Measurements from ENCODE around the gene C14orf180.
"Not testable (repeated sequence)": the region's sequence is repeated elsewhere in the genome, so short reads cannot be mapped to it uniquely, and the experiment has no call there.

Gene C14orf180

DNA sequence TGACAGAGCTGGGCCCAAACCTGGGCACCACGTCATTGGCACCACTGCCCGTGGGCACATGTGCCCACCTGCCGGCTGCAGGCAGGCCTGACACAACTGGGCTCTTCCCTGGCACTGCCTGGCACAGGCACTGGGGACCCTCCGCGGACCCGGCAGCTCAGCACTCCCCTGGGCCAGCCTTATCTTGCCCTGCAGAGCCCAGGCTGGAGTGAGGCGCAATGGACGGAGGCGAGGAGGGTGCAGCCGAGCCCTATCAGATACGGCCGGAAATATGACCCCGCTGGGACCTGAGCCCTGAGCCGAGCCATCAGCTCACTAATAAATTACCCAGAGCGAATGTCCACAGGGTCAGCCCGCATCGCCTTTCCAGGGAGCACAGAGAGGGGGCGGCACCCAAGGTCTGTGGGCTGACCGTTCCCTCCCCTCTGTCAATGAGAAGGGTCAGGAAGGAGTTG lies 1.7 kb upstream of the C14orf180 start:
- TF ChIP-seq YY1 (IDR thresholded peaks at IDR 0.05; ENCODE audit: insufficient read depth, insufficient read length), result no peak
- no peak for TF ChIP-seq ZNF274 (IDR thresholded peaks at IDR 0.05; ENCODE audit: low read depth, low read length)
- H3K9ac ChIP-seq (ENCODE audit: insufficient read length, low read depth), result no peak overlapping the region
- H3K4me1 ChIP-seq (ENCODE audit: insufficient read depth, insufficient read length), result peaks cover 25% of the 10 kb centered on the region
- H3K9me3 ChIP-seq (ENCODE audit: insufficient read depth, low read length), result no peaks in the 10 kb centered on the region
- H3K4me3 ChIP-seq (ENCODE audit: insufficient read length, low read depth), result no peak overlapping the region
- no peaks in the 10 kb centered on the region for H3K36me3 ChIP-seq (ENCODE audit: insufficient read depth, insufficient read length, low read length)
- no peaks in the 10 kb centered on the region for H3K27me3 ChIP-seq (ENCODE audit: insufficient read depth, insufficient read length)
- DNase-seq (ENCODE audit: low read depth, low spot score), result no peak

DNA sequence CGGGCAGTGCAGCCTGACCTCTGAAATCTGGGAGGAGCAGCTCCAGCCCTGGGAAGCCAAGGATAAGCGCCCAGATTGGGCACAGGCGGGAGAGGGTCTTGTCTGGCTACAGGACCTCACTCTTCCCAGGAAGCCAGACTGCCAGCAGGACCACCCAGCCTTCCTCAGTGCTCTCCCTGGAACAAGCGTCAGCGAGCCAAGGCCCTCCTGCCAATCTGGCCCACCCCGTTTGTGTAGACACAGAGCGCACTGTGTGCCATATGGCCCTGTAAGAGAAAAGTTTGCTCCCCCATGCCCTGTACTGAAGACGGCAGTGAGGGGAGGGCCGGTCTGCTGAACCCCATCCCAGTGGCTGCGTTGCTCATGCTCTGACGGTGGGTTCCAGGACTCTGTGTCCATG lies 1.2 kb upstream of the C14orf180 start:
- no peak for TF ChIP-seq SUZ12 (IDR thresholded peaks at IDR 0.05; ENCODE audit: extremely low read depth, insufficient read depth, insufficient read length)
- TF ChIP-seq ZNF274 (IDR thresholded peaks at IDR 0.05; ENCODE audit: low read depth, low read length), result no peak
- TF ChIP-seq YY1 (IDR thresholded peaks at IDR 0.05; ENCODE audit: insufficient read depth, insufficient read length), result no peak
- Histone ChIP-seq H3K4me3 (ENCODE audit: insufficient read length, low read depth) (no peak overlapping the region), H3K9me3 (ENCODE audit: insufficient read depth, low read length) (no peaks in the 10 kb centered on the region), H3K9ac (ENCODE audit: insufficient read length, low read depth) (no peak overlapping the region), H3K36me3 (ENCODE audit: insufficient read depth, insufficient read length, low read length) (no peaks in the 10 kb centered on the region), H3K27me3 (ENCODE audit: insufficient read depth, insufficient read length) (no peaks in the 10 kb centered on the region), H3K4me1 (ENCODE audit: insufficient read depth, insufficient read length) (peaks cover 25% of the 10 kb centered on the region)
- no peak for DNase-seq (ENCODE audit: low read depth, low spot score)

DNA sequence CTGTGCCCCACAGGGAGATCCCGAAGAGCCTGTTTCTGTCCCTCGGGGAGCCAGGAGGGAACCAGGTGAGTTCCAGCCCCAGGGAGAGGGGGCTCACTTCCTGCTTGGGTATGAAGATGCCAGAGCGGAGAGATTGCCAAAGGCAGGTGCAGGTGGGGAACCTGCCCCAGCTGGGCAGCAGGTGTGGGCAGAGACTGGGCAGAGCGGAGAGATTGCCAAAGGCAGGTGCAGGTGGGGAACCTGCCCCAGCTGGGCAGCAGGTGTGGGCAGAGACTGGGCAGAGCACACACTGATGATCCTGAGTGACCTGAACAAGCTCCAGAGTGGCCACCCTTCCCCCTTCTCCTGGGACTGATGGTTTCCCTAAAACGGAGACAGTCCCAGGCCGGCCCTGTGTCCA lies 375 bp downstream of the C14orf180 start:
- peaks cover 25% of the 10 kb centered on the region for H3K4me1 ChIP-seq (ENCODE audit: insufficient read depth, insufficient read length)
- H3K4me3 ChIP-seq (ENCODE audit: insufficient read length, low read depth); H3K27me3 ChIP-seq (ENCODE audit: insufficient read depth, insufficient read length); H3K9ac ChIP-seq (ENCODE audit: insufficient read length, low read depth); DNase-seq (ENCODE audit: low read depth, low spot score); H3K36me3 ChIP-seq (ENCODE audit: insufficient read depth, insufficient read length, low read length); H3K9me3 ChIP-seq (ENCODE audit: insufficient read depth, low read length): not testable (repeated sequence)

DNA sequence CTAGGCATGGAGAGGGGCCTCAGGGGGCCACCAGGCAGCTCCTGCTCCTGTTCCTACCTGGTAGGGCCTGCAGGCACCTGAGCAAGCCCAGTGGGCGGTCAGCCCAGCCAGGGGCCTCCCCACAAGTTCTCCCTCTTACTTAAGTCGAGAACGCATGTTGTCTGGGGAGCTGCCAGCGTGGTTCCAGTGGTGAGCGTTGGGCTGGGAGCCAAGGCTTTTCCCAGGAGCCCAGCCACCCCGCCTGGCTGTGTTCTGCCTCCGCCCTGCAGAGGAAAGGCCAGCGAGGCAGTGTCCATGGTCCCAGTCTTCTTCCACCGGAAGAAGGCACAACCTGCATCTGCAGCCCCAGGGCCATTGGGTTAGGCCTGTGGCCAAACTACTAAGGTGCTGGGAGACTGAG lies 1.4 kb downstream of the C14orf180 start:
- Histone ChIP-seq H3K4me3 (ENCODE audit: insufficient read length, low read depth) (no peak overlapping the region), H3K4me1 (ENCODE audit: insufficient read depth, insufficient read length) (peaks cover 25% of the 10 kb centered on the region), H3K36me3 (ENCODE audit: insufficient read depth, insufficient read length, low read length) (no peaks in the 10 kb centered on the region), H3K9ac (ENCODE audit: insufficient read length, low read depth) (no peak overlapping the region), H3K27me3 (ENCODE audit: insufficient read depth, insufficient read length) (no peaks in the 10 kb centered on the region), H3K9me3 (ENCODE audit: insufficient read depth, low read length) (no peaks in the 10 kb centered on the region)
- DNase-seq (ENCODE audit: low read depth, low spot score), result no peak
- no peak for TF ChIP-seq SUZ12 (IDR thresholded peaks at IDR 0.05; ENCODE audit: extremely low read depth, insufficient read depth, insufficient read length)
- no peak for TF ChIP-seq ZNF274 (IDR thresholded peaks at IDR 0.05; ENCODE audit: low read depth, low read length)
- no peak for TF ChIP-seq YY1 (IDR thresholded peaks at IDR 0.05; ENCODE audit: insufficient read depth, insufficient read length)

DNA sequence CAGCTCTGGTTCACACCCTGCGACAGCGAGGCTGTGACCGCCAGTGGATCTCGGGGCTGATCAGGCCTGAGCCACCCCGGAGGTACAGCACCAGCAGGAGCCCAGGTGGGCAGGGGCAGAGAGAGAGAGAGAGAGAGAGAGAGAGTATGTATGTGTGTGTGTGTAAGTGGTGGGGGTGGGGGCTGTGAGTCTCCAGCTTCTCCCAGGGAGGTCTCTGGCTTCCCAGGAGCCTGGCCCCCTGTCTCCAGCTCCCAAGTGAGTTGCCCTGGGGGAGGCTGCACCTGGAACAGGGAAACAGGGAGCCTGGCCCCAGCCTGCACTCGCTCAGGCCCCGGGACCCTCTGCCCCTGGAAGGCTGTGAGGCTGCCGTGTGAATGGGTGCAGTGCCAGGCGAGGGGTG lies 2.0 kb downstream of the C14orf180 start:
- Histone ChIP-seq H3K9ac (ENCODE audit: insufficient read length, low read depth) (no peak overlapping the region), H3K4me1 (ENCODE audit: insufficient read depth, insufficient read length) (peaks cover 24% of the 10 kb centered on the region), H3K9me3 (ENCODE audit: insufficient read depth, low read length) (no peaks in the 10 kb centered on the region), H3K36me3 (ENCODE audit: insufficient read depth, insufficient read length, low read length) (no peaks in the 10 kb centered on the region), H3K4me3 (ENCODE audit: insufficient read length, low read depth) (no peak overlapping the region), H3K27me3 (ENCODE audit: insufficient read depth, insufficient read length) (no peaks in the 10 kb centered on the region)
- TF ChIP-seq SUZ12 (IDR thresholded peaks at IDR 0.05; ENCODE audit: extremely low read depth, insufficient read depth, insufficient read length), result no peak
- no peak for TF ChIP-seq ZNF274 (IDR thresholded peaks at IDR 0.05; ENCODE audit: low read depth, low read length)
- TF ChIP-seq YY1 (IDR thresholded peaks at IDR 0.05; ENCODE audit: insufficient read depth, insufficient read length), result no peak
- DNase-seq (ENCODE audit: low read depth, low spot score), result no peak

DNA sequence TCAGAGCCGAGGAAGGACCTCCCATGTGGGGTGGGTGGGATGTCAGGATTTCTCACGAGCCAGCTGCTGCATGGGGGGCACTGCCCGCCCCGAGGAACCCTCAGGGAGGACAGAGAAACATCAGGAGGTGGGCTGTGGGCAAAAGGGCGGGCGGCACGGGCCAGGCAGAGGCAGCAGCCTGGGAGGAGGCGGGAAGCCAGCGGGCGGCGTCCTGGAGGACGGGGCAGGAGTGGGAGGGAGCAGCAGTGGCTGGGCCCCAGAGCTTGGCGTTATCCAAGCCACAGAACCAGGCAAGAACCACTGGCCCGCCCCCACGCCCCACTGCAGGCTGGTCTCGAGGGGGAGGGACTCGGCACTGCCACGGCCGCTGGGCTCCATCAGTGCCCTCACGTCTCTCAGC lies 2.4 kb downstream of the C14orf180 start:
- no peak for TF ChIP-seq ZNF274 (IDR thresholded peaks at IDR 0.05; ENCODE audit: low read depth, low read length)
- TF ChIP-seq SUZ12 (IDR thresholded peaks at IDR 0.05; ENCODE audit: extremely low read depth, insufficient read depth, insufficient read length), result no peak
- no peak for TF ChIP-seq YY1 (IDR thresholded peaks at IDR 0.05; ENCODE audit: insufficient read depth, insufficient read length)
- Histone ChIP-seq H3K4me3 (ENCODE audit: insufficient read length, low read depth) (no peak overlapping the region), H3K9me3 (ENCODE audit: insufficient read depth, low read length) (no peaks in the 10 kb centered on the region), H3K27me3 (ENCODE audit: insufficient read depth, insufficient read length) (no peaks in the 10 kb centered on the region), H3K4me1 (ENCODE audit: insufficient read depth, insufficient read length) (peaks cover 19% of the 10 kb centered on the region), H3K9ac (ENCODE audit: insufficient read length, low read depth) (no peak overlapping the region), H3K36me3 (ENCODE audit: insufficient read depth, insufficient read length, low read length) (no peaks in the 10 kb centered on the region)
- DNase-seq (ENCODE audit: low read depth, low spot score), result no peak

DNA sequence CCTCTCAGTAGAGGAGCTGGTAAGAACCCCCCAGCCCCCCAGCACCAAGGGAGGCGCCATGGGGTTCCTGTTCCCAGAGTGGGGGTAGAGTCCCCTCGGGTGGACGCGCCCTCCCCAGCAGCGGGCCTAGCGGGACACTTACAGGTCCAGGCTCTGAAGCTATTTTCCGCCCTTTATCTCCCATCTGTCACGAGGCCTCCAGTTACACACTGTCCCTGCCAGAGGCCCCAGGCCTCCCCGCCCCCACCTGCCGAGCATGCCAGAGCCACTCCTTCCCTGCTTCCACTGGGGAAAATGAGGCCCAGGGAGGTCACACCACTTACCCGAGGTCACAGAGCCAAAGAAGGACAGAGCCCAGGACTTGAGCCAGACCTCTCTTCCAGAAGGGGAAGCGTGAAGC lies 3.1 kb downstream of the C14orf180 start:
- H3K9ac ChIP-seq (ENCODE audit: insufficient read length, low read depth), result no peak overlapping the region
- H3K27me3 ChIP-seq (ENCODE audit: insufficient read depth, insufficient read length), result no peaks in the 10 kb centered on the region
- no peaks in the 10 kb centered on the region for H3K9me3 ChIP-seq (ENCODE audit: insufficient read depth, low read length)
- no peak for DNase-seq (ENCODE audit: low read depth, low spot score)
- H3K4me3 ChIP-seq (ENCODE audit: insufficient read length, low read depth), result no peak overlapping the region
- TF ChIP-seq ZNF274 (IDR thresholded peaks at IDR 0.05; ENCODE audit: low read depth, low read length), result no peak
- TF ChIP-seq SUZ12 (IDR thresholded peaks at IDR 0.05; ENCODE audit: extremely low read depth, insufficient read depth, insufficient read length), result no peak
- TF ChIP-seq YY1 (IDR thresholded peaks at IDR 0.05; ENCODE audit: insufficient read depth, insufficient read length), result no peak
- H3K36me3 ChIP-seq (ENCODE audit: insufficient read depth, insufficient read length, low read length), result no peaks in the 10 kb centered on the region
- H3K4me1 ChIP-seq (ENCODE audit: insufficient read depth, insufficient read length), result peaks cover 14% of the 10 kb centered on the region
